ENCODE results near the gene ZRANB2. TPM values are rescaled to one million over a fixed set of nuclear protein-coding genes. Genes with fewer than 3 reads are reported as not detected.

The ZRANB2 gene
- total RNA-seq, 1 experiment from 2014 or later, result 120 TPM

DNA sequence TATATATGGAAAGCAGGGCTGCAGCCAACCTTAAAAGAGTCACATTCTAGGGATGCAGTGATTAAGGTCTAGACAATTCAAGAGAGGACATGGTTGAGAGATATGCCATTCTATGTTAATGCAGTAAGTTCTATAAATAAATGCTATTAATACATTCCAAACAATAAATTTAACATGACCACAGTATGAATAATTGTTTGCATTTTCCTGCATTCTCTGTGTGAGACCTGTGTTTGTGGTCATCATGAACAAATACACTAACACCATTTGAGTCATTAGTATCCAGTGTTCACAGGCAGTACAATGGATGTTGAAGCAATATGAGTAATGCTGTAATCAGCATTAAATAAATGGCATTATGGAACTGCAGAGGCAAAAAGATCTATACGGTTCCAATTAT lies 5.5 kb upstream of the ZRANB2 start:
- no peak overlapping the region for H3K4me3 ChIP-seq
- no peaks in the 10 kb centered on the region; the same call in 1 of the 2 replicates for H3K4me1 ChIP-seq
- DNase-seq, result no peak
- H3K27me3 ChIP-seq, result no peaks in the 10 kb centered on the region
- no peaks in the 10 kb centered on the region for H3K36me3 ChIP-seq
- no peaks in the 10 kb centered on the region for H3K9me3 ChIP-seq (replicated peaks)
- H3K27ac ChIP-seq, result no peak overlapping the region

DNA sequence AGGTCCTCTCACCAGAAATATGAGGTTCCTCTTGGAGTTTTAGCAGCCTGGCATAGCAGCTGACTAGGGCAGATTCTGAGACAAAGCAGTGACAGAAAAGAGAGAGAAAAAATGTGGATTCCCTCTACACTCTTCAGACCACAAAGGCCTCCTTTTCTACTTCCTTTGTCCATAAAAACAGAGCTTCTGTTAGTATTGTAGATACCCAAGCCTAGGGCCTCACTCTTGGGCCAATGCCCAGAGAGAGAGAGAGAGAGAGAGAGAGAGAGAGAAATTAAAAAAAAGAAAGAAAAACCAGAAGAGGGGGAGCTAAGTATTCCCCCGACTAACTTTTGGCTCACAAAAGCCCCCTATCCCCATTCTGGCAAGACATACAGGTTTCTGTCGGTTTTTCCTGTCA lies 2.4 kb upstream of the ZRANB2 start:
- H3K36me3 ChIP-seq, result peaks cover 10% of the 10 kb centered on the region
- H3K4me1 ChIP-seq, result peaks cover 3% of the 10 kb centered on the region
- no peaks in the 10 kb centered on the region for H3K27me3 ChIP-seq
- H3K27ac ChIP-seq, result no peak overlapping the region
- H3K9me3 ChIP-seq (replicated peaks), result no peaks in the 10 kb centered on the region
- no peak overlapping the region for H3K4me3 ChIP-seq
- no peak for DNase-seq

DNA sequence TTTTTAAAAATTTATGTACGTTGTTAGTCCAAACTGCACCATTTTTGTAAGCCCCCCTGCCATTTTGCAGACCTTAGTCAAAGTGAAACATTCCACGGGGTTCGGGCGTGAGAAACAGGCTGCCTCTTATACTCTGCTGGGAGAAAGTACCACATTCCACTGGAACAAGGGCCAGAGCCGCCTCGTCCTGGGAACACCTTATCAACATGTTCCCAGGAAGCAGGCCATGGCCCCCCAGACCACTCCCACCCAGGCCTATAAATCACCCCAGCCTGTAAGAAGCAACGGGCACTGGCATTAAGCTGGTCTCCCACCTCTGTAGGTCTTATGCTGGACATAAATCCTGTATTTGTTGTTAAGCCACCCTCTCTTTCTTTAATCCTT lies 854 bp upstream of the ZRANB2 start:
- DNase-seq, result peak; percentile 5 to 9
- peaks cover 26% of the 10 kb centered on the region for H3K36me3 ChIP-seq
- H3K9me3 ChIP-seq (replicated peaks), result no peaks in the 10 kb centered on the region
- peak overlapping the region; percentile 92; the same call in 1 of the 2 replicates for H3K27ac ChIP-seq
- peak overlapping the region; percentile 83 for H3K4me3 ChIP-seq
- no peaks in the 10 kb centered on the region for H3K27me3 ChIP-seq
- H3K4me1 ChIP-seq, result peaks cover 3% of the 10 kb centered on the region

DNA sequence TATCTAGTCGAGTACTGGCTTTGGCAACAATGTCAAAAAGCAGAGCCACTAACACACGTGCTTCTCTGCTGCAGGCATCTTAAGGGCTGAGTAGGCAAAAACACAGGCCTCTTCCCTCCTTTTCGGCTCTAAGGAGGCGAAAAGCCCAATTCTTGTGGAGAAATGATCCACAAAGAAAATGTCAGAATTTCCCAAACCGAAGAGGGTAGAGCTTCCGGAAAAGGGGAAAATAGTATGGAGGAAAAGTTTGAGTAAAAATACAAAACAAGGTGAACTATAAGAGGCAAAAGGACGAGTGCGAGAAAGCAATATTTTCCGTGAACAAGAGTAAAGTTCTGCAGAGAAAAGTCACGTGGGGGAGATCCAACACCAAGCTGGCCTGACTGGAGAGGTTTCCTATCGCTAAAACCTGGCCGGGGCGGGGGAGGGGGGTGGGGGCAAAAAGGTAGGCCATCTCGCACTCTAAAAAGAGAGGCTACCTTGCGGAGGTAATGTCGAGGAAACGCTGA lies 551 bp downstream of the ZRANB2 start:
- peak; percentile 5 to 27 for DNase-seq
- peaks cover 3% of the 10 kb centered on the region for H3K4me1 ChIP-seq
- H3K4me3 ChIP-seq, result peak overlapping the region; percentile 83
- peak overlapping the region; percentile 92 for H3K27ac ChIP-seq
- peaks cover 40% of the 10 kb centered on the region for H3K36me3 ChIP-seq
- H3K27me3 ChIP-seq, result no peaks in the 10 kb centered on the region
- no peaks in the 10 kb centered on the region for H3K9me3 ChIP-seq (replicated peaks)

DNA sequence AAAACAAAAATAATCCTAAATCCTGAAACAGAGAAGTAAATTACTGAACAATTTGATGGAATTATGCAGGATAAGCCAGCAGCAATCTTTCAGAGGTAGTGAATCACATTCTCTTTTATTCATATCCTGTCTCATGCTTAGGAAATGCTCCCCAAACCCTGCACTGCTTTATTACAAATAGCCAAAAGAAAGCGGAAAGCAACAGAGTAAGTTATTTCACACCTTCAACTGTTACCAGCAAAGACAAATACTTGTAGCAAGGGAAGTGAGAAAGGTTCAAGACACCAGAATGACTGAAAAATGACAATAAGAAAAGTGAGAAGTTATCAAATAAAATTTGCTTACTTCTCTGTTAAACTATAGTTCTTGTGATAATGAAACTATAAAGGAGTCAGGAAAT lies 6.2 kb downstream of the ZRANB2 start:
- Histone ChIP-seq H3K27me3 (no peaks in the 10 kb centered on the region), H3K36me3 (peaks cover 93% of the 10 kb centered on the region), H3K27ac (no peak overlapping the region), H3K9me3 (replicated peaks) (no peaks in the 10 kb centered on the region), H3K4me1 (peaks cover 3% of the 10 kb centered on the region; the same call in 1 of the 2 replicates), H3K4me3 (no peak overlapping the region)
- no peak for DNase-seq

DNA sequence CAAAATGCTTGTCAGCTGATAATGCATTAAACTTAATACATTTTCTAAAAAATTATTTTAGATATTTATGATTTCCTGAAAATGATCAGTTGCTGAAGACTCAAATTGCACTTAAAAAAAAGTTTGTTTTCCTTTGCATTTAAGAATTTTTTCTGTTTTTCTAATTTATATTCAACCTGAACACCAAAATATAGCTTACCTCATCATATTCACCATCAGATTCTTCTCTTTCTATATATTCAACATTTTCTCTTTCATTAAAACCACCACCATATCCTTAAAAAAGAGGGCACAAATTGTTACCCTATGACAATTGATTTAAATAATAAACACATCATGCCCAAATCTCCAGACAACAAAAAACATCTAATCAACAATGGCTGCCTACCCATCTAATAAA lies 8.6 kb downstream of the ZRANB2 start:
- Histone ChIP-seq H3K4me1 (no peaks in the 10 kb centered on the region), H3K4me3 (no peak overlapping the region), H3K27ac (no peak overlapping the region), H3K27me3 (no peaks in the 10 kb centered on the region), H3K9me3 (replicated peaks) (no peaks in the 10 kb centered on the region), H3K36me3 (peaks cover 94% of the 10 kb centered on the region)
- no peak for DNase-seq

DNA sequence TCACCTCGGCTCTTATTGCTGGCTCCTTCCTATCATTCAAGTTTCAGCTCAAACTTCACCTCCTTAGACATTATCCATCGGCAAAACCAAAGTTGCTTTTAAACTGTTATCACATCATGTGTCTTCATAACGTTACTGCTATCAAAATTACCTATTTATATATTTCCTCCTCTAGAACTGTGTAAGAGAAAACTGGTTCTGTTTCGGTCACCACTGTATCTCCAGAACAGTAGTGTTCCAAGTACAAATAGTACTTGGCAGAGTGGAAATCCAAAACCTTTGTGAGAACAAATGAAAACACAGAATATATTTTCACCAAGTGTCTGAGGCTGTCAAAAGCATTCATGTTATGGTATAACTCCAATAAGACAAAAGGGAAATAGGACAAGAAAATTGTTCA lies 9.1 kb downstream of the ZRANB2 start:
- Histone ChIP-seq H3K4me1 (no peaks in the 10 kb centered on the region), H3K36me3 (peaks cover 94% of the 10 kb centered on the region), H3K9me3 (replicated peaks) (no peaks in the 10 kb centered on the region), H3K27ac (no peak overlapping the region), H3K27me3 (no peaks in the 10 kb centered on the region), H3K4me3 (no peak overlapping the region)
- no peak for DNase-seq

DNA sequence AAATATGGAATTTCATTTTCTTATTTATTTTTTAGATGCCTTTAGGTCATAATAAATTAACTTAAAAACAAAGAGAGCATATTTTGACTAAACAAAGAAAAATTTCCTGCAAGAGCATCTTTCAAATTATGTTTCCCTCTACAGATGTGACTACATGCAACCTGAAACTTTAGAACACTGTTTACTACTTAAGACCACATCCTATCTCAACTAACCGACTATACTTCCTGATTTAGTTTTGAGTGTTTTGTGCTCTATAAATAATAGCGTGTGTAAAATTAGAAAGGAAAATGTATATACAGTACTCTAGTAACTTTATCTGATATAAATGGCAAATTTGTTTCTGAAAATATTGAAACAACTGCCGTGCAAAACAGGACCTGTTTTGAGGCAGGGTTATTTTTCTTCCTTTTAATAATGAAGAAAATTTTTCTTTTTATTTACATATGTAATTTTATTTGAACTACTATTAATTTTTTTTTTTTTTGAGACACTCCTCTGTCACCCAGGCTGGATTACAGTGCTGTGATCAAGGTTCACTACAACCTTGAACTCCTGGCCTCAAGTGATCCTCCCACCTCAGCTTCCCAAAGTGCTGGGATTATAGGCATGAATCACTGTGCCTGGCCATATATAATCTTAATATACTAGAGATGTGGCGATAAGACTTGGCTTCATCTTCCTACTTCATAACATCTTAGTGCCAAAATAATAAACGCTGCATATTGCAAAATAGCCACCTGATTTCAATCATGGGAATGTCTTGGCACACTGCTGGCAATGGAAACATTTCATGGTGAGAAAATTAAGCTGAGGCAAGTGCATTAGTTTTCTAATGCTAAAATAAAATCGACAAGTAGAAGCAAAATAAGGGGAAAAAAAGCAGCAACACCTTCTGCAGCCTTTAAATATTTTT lies 12.3 kb downstream of the ZRANB2 start:
- no peak overlapping the region for H3K27ac ChIP-seq
- H3K4me3 ChIP-seq, result no peak overlapping the region
- H3K36me3 ChIP-seq, result peaks cover 95% of the 10 kb centered on the region
- no peaks in the 10 kb centered on the region for H3K4me1 ChIP-seq
- DNase-seq, result no peak
- no peaks in the 10 kb centered on the region for H3K27me3 ChIP-seq
- H3K9me3 ChIP-seq (replicated peaks), result no peaks in the 10 kb centered on the region

DNA sequence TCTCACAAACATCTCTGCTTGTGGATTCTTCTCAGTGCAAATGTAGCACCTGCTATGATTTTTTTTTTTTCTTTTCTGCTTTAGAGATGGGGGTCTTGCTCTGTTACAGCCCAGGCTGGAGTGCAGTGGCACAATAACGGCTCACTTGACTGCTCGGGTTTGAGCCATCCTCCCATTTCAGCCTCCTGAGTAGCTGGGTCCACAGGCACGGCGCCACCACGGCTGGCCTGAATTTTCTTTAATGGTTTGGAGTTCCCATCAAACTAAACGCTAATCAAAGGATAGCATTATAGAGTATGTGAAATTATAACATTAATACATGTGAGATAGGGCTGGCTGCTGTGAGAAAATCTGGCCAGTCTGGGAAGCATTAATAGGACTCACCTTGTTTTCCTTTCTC lies 26.0 kb downstream of the ZRANB2 start:
- Histone ChIP-seq H3K27me3 (no peaks in the 10 kb centered on the region), H3K4me3 (no peak overlapping the region), H3K36me3 (peaks cover 2% of the 10 kb centered on the region), H3K4me1 (no peaks in the 10 kb centered on the region), H3K9me3 (replicated peaks) (no peaks in the 10 kb centered on the region), H3K27ac (no peak overlapping the region)
- no peak for DNase-seq

DNA sequence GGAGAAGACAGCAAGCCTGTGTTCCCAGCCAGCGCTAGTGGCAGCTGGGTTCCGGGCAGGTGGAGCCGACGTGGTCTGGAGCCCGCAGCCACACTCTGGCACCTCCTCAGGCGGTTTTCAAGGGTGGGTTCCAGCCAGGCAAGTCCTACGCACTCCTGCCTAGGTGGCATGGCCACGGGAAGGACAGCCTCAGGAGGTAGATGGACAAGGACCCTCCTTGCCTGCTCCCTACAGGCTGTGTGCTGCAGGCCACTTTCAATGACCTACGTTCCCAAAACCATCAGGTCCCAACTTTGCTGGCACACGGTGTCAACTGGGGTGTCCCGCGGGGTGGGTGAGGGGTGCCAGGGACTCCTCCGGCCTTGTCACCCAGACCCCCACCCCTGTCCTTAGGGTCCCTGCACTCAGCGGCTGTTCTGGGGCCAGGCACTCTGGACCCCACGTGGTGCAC lies 26.5 kb downstream of the ZRANB2 start:
- no peaks in the 10 kb centered on the region for H3K4me1 ChIP-seq
- H3K27ac ChIP-seq, result no peak overlapping the region

DNA sequence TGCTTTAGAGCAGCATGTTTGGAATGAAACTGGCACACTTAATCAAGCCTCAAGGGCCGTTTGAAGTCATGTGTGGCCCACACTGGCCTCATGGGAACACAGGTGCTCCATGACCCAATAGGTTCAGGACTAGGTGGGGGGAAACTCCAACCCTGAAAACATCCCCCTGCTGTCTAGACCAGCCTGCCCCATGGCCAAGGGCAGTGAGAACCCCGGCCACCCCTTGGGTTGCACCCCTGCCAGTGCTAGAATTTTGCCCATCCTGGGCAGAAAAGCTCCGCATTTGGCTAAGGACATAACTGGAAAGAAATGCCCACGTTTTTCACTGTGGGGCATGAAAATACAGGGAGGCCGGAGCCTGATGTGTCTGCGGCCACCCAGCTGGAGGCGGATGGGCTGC lies 27.1 kb downstream of the ZRANB2 start:
- no peaks in the 10 kb centered on the region for H3K9me3 ChIP-seq (replicated peaks)
- no peaks in the 10 kb centered on the region for H3K4me1 ChIP-seq
- DNase-seq, result no peak
- no peak overlapping the region for H3K27ac ChIP-seq
- H3K27me3 ChIP-seq, result 0 out of 2 replicates have a peak, but pooled peaks cover 4% of the 10 kb centered on the region
- no peak overlapping the region for H3K4me3 ChIP-seq
- no peaks in the 10 kb centered on the region; the same call in 1 of the 2 replicates for H3K36me3 ChIP-seq

More for the DNA sequence above, 26.5 kb downstream of the ZRANB2 start:
- Histone ChIP-seq H3K36me3 (peaks cover 2% of the 10 kb centered on the region; the same call in 1 of the 2 replicates), H3K27me3 (no peaks in the 10 kb centered on the region), H3K9me3 (replicated peaks) (no peaks in the 10 kb centered on the region), H3K4me3 (no peak overlapping the region)
- no peak for DNase-seq

DNA sequence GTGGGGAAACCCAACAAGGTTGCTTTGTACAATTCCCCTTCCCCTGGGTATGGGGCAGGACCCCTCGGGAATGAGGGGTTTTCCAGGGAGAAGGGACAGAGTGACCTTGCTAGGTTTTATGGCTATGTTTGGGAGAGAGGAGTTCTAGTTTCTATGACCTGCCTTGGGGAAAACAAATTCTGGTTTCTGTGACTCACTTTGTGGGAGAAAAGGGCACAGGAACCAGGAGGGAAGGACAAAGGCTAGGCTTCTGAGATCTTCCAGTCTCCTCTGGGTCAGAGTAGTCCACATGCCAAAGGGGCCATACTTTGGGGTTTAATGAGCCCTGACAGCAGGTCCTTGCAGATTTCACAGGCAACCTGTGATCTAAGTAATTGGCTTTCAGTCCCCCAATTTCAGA lies 27.7 kb downstream of the ZRANB2 start:
- no peak overlapping the region for H3K4me3 ChIP-seq
- no peak for DNase-seq

DNA sequence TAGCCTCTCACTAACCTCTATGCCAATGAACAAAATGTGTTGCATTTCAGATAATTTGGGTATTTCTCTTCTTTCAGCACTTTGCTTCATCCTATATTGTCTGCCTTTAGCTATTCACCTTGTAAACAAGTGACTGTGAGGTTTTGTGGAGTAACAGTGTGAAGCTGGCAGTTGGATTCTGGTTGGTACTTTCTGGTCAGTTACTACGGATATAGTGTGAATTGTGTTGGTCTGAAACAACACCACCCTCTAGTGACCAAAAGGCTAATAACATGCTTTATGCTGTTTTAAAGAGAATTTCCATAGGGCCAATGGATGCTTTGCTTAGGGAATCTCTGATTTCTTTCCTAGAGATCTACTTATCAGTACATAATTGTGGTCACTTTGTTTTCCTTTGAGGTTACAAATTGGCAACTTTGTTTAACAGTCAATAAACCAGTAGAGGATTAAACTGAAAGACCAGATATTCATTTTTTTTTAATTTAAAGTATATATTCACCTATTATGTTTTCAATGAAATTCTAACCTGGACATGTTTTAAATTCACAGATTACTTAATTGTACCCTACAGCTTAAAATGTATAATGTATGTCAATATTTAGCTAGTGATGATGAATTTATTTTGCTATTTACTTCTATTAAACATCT lies 30.8 kb downstream of the ZRANB2 start:
- H3K27ac ChIP-seq, result no peak overlapping the region
- H3K36me3 ChIP-seq, result no peaks in the 10 kb centered on the region
- no peaks in the 10 kb centered on the region for H3K4me1 ChIP-seq
- H3K4me3 ChIP-seq, result no peak overlapping the region
- no peaks in the 10 kb centered on the region for H3K9me3 ChIP-seq (replicated peaks)
- DNase-seq, result peak in 1 of 2 experiments; percentile 82
- H3K27me3 ChIP-seq, result 0 out of 2 replicates have a peak, but pooled peaks cover 4% of the 10 kb centered on the region

More for the DNA sequence above, 27.7 kb downstream of the ZRANB2 start:
- no peaks in the 10 kb centered on the region; the same call in 1 of the 2 replicates for H3K36me3 ChIP-seq
- no peak overlapping the region for H3K27ac ChIP-seq
- 0 out of 2 replicates have a peak, but pooled peaks cover 4% of the 10 kb centered on the region for H3K27me3 ChIP-seq
- no peaks in the 10 kb centered on the region for H3K9me3 ChIP-seq (replicated peaks)
- H3K4me1 ChIP-seq, result no peaks in the 10 kb centered on the region

DNA sequence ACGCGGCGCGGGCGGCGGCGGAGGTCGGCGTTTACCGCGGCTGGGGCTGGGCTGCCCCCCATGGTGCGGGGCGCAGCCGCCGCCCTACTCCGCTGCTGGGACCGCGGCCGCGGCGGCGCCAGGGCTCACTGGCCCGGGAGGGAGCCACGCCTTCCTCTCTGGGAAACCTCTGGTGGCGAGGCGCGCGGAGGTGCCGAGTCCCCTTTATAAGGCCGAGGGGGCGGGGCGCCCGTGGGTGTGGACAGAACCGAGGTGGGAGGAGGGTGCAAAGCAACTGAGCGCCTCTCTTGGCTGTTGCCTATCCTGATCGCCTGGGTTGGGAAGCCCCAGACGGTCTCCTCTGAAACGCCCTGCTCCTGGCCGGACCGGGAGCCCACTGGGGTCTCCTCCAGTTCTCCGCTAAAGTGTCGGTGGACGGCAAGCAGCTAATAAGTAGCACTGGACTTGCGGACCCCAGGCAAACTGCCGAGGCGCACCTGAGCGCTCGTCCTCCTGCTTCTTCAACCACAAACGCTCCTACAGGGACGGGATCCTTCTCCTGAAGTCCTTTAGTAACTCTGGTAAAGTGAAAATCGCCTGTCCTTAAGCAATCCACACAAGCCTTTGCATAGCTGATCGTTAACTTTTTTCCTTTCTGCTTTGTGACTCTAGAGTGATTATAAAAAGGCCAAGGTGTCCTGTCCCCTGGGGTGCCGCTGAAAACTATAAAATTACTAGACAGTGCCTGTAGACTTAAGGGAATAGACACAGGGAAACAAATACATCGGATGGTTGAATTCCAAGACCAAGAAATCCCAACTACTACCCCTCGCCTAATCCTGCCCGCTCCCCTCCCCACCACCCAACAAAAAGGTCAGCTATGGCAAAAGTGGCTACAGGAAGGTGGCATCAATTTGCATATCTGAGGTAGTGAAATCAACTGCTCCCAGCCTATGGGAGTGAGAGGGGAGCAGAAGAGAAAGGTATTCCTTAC lies 32.9 kb downstream of the ZRANB2 start, which contains the start of gene PTGER3:
Gene PTGER3 (minus strand): TSS at position 182 of the 973 bp plus-strand sequence. CDS start 239 bp downstream, outside the sequence.
- no peak within 1 kb of the TSS for H3K27ac ChIP-seq
- H3K36me3 ChIP-seq, result no peaks in the 10 kb centered on the region
- H3K4me3 ChIP-seq, result no peak within 1 kb of the TSS
- peaks cover 6% of the 10 kb centered on the region; the same call in 1 of the 2 replicates for H3K27me3 ChIP-seq
- H3K9me3 ChIP-seq (replicated peaks), result no peaks in the 10 kb centered on the region
- no peaks in the 10 kb centered on the region for H3K4me1 ChIP-seq
- peak in 1 of 2 experiments; percentile 9 for DNase-seq
